H1 (cell line): ENCODE data around the gene CCBE1. TPM values are rescaled to one million over a fixed set of nuclear protein-coding genes. Genes with fewer than 3 reads are reported as not detected.
A peak's percentile ranks its signal among the peaks of the same experiment; 100 is the strongest.

ENCODE experiments used
- CTCF ChIA-PET: fragments of 300-600 bp; sonication (Branson Sonifier 250); formaldehyde crosslinking; loops from one replicate; lab custom pipeline; 2021; ENCODE audit not compliant: partially characterized antibody; lab: Charles Lee
- POLR2A ChIA-PET: fragments of 300-600 bp; sonication (Branson Sonifier 250); formaldehyde crosslinking; loops from one replicate; lab custom pipeline; 2021; ENCODE audit warnings: inconsistent platforms; ENCODE audit not compliant: partially characterized antibody; lab: Charles Lee
- DNase-seq, 2 experiments: peaks; one replicate each; pipeline versions ENCODE4 v3.0.0 to v3.0.0-alpha.2; 2010 to 2022; ENCODE audit warnings: low spot score in 2 of 2, low read depth in 1 of 2, mixed read lengths in 1 of 2
- FAIRE-seq: peaks from 2 replicates; lab custom pipeline; 2011; peaks lifted over from hg19 to GRCh38; lab: Jason Lieb, UNC
- H2AFZ ChIP-seq: 2 replicates; pipeline ENCODE4 v1.8.1; 2012; ENCODE audit warnings: low read length, inconsistent platforms
- H2AK5ac ChIP-seq: 2 replicates; pipeline ENCODE4 v1.6.1; 2013; ENCODE audit warnings: low read depth, low read length
- H2BK120ac ChIP-seq: replicated peaks from 2 replicates; pipeline ENCODE3; 2013; ENCODE audit warnings: low read depth, low read length, inconsistent platforms
- H2BK12ac ChIP-seq: 2 replicates; pipeline ENCODE4 v1.6.1; 2013; ENCODE audit warnings: low read depth, low read length
- H2BK15ac ChIP-seq: 2 replicates; pipeline ENCODE4 v1.6.1; 2013; ENCODE audit warnings: low read length
- H2BK20ac ChIP-seq: 2 replicates; pipeline ENCODE4 v1.6.1; 2013; ENCODE audit warnings: low read length
- H2BK5ac ChIP-seq: 2 replicates; pipeline ENCODE4 v1.6.1; 2013; ENCODE audit warnings: low read depth, low read length
- H3K14ac ChIP-seq: 2 replicates; pipeline ENCODE4 v1.6.1; 2013; ENCODE audit warnings: inconsistent platforms; ENCODE audit not compliant: insufficient read length
- H3K18ac ChIP-seq: 2 replicates; pipeline ENCODE4 v1.6.1; 2013; ENCODE audit warnings: low read length; ENCODE audit errors: extremely low read depth
- H3K23ac ChIP-seq: 2 replicates; pipeline ENCODE4 v1.6.1; 2013; ENCODE audit warnings: inconsistent platforms; ENCODE audit not compliant: insufficient read length
- H3K23me2 ChIP-seq: 2 replicates; pipeline ENCODE4 v1.6.1; 2013; ENCODE audit warnings: low read depth, low read length
- H3K27ac ChIP-seq: 2 replicates; pipeline ENCODE4 v1.6.1; 2011; ENCODE audit warnings: low read depth, low read length, inconsistent platforms
- H3K27me3 ChIP-seq, 4 experiments: replicated peaks in 1 of 4; 1 replicate in 1 of 4; 2 replicates in 3 of 4; pipeline versions ENCODE4 v1.6.1 to v1.8.1; 2011 to 2013; ENCODE audit warnings: low read length in 3 of 4, mild to moderate bottlenecking in 3 of 4, inconsistent platforms in 2 of 4, mixed read lengths in 2 of 4, moderate library complexity in 1 of 4; ENCODE audit not compliant: control insufficient read depth in 3 of 4, insufficient read depth in 3 of 4; ENCODE audit errors: extremely low read depth in 1 of 4
- H3K36me3 ChIP-seq, 4 experiments: 2 replicates each; pipeline versions ENCODE4 v1.6.1 to v1.8.1; 2011 to 2013; ENCODE audit warnings: mild to moderate bottlenecking in 4 of 4, low read length in 3 of 4, moderate library complexity in 2 of 4, control low read depth in 1 of 4, inconsistent platforms in 1 of 4; ENCODE audit not compliant: insufficient read depth in 4 of 4, control insufficient read depth in 2 of 4
- H3K4ac ChIP-seq: replicated peaks from 2 replicates; pipeline ENCODE3; 2013; ENCODE audit warnings: low read length, low read depth, mixed read lengths, inconsistent platforms; ENCODE audit not compliant: insufficient read length
- H3K4me1 ChIP-seq, 4 experiments: replicated peaks in 1 of 4; 1 replicate in 1 of 4; 2 replicates in 3 of 4; pipeline versions ENCODE4 v1.6.1 to v1.8.1; 2011 to 2013; ENCODE audit warnings: low read length in 3 of 4, inconsistent platforms in 2 of 4, mixed read lengths in 1 of 4; ENCODE audit not compliant: insufficient read depth in 4 of 4, control insufficient read depth in 3 of 4
- H3K4me2 ChIP-seq, 2 experiments: 2 replicates each; pipeline versions ENCODE4 v1.6.1 to v1.8.1; 2011 to 2013; ENCODE audit warnings: low read depth in 2 of 2, low read length in 2 of 2, control low read depth in 1 of 2, inconsistent platforms in 1 of 2, mild to moderate bottlenecking in 1 of 2; ENCODE audit not compliant: insufficient read depth in 1 of 2
- H3K4me3 ChIP-seq, 4 experiments: fragments of 200-600, 300-600 bp in 1 of 4; sonication (generic), shearing (Covaris generic), sonication (Bioruptor Twin) in 1 of 4; 2 replicates each; pipeline versions ENCODE4 v1.5.1 to v1.8.1; 2011 to 2016; ENCODE audit warnings: low read length in 4 of 4, low read depth in 3 of 4, control low read depth in 2 of 4, inconsistent platforms in 2 of 4, mild to moderate bottlenecking in 2 of 4, mixed read lengths in 1 of 4, moderate library complexity in 1 of 4; ENCODE audit not compliant: insufficient read depth in 2 of 4; ENCODE audit errors: extremely low read depth in 1 of 4
- H3K56ac ChIP-seq: replicated peaks from 2 replicates; pipeline ENCODE3; 2013; ENCODE audit warnings: low read depth, mild to moderate bottlenecking, mixed read lengths, low read length, inconsistent platforms; ENCODE audit not compliant: insufficient read length
- H3K79me1 ChIP-seq: 2 replicates; pipeline ENCODE4 v1.6.1; 2013; ENCODE audit warnings: low read depth, low read length, control low read depth
- H3K79me2 ChIP-seq, 2 experiments: 2 replicates each; pipeline versions ENCODE4 v1.6.1 to v1.8.1; 2012 to 2013; ENCODE audit warnings: low read length in 2 of 2, mild to moderate bottlenecking in 2 of 2, inconsistent platforms in 1 of 2; ENCODE audit not compliant: insufficient read depth in 2 of 2, control insufficient read depth in 1 of 2
- H3K9ac ChIP-seq, 4 experiments: replicated peaks in 1 of 4; 1 replicate in 1 of 4; 2 replicates in 3 of 4; pipeline versions ENCODE4 v1.6.1 to v1.8.1; 2011 to 2013; ENCODE audit warnings: low read depth in 3 of 4, low read length in 3 of 4, control low read depth in 2 of 4, mild to moderate bottlenecking in 2 of 4, moderate library complexity in 2 of 4, inconsistent platforms in 1 of 4; ENCODE audit errors: extremely low read depth in 1 of 4
- H3K9me3 ChIP-seq, 2 experiments: 2 replicates each; pipeline versions ENCODE4 v1.6.1 to v1.8.1; 2012 to 2013; ENCODE audit warnings: mild to moderate bottlenecking in 2 of 2, moderate library complexity in 2 of 2, control low read depth in 1 of 2, inconsistent platforms in 1 of 2, low read depth in 1 of 2, low read length in 1 of 2, mixed read lengths in 1 of 2; ENCODE audit not compliant: insufficient read depth in 2 of 2
- H4K20me1 ChIP-seq, 2 experiments: replicated peaks in 1 of 2; 2 replicates each; pipeline versions ENCODE3 to v1.8.1; 2011 to 2013; ENCODE audit warnings: inconsistent platforms in 2 of 2, low read length in 2 of 2, mild to moderate bottlenecking in 1 of 2; ENCODE audit not compliant: insufficient read depth in 2 of 2, control insufficient read depth in 1 of 2
- H4K5ac ChIP-seq: 2 replicates; pipeline ENCODE4 v1.6.1; 2013; ENCODE audit warnings: low read length, low read depth, mixed read lengths, inconsistent platforms; ENCODE audit not compliant: insufficient read length
- H4K8ac ChIP-seq: 2 replicates; pipeline ENCODE4 v1.8.0; 2013; ENCODE audit warnings: mild to moderate bottlenecking, moderate library complexity, low read length, inconsistent platforms; ENCODE audit not compliant: insufficient read depth; ENCODE audit errors: extremely low read depth
- H4K91ac ChIP-seq: replicated peaks from 2 replicates; pipeline ENCODE3; 2013; ENCODE audit warnings: low read length, mixed read lengths, inconsistent platforms; ENCODE audit not compliant: insufficient read length
- ASH2L ChIP-seq: fragments of 200-600, 300-600 bp; sonication (generic); IDR thresholded peaks from one replicate; pipeline ENCODE4 v1.7.1; 2017; ENCODE audit warnings: low read length
- EP300 ChIP-seq, 2 experiments: IDR thresholded peaks; 1 replicate in 1 of 2; 2 replicates in 1 of 2; pipeline ENCODE4 v1.6.1; 2011 to 2012; ENCODE audit warnings: low read depth in 2 of 2, low read length in 2 of 2, mild to moderate bottlenecking in 2 of 2, borderline replicate concordance in 1 of 2, inconsistent platforms in 1 of 2, moderate library complexity in 1 of 2
- KDM1A ChIP-seq: fragments of 200-600, 300-600 bp; sonication (generic); IDR thresholded peaks from 2 replicates; pipeline ENCODE4 v1.7.1; 2016; ENCODE audit warnings: mild to moderate bottlenecking, low read length, borderline replicate concordance
- KDM5A ChIP-seq: fragments of 200-600 bp; IDR thresholded peaks from 2 replicates; pipeline ENCODE4 v1.7.1; 2012; ENCODE audit warnings: mild to moderate bottlenecking, low read length, inconsistent platforms, mixed read lengths
- SAP30 ChIP-seq: fragments of 300-600 bp; sonication (generic); IDR thresholded peaks from 2 replicates; pipeline ENCODE4 v1.7.1; 2012; ENCODE audit warnings: low read length, moderate library complexity, mild to moderate bottlenecking, inconsistent platforms; ENCODE audit not compliant: insufficient read depth, insufficient replicate concordance
- SP1 ChIP-seq: IDR thresholded peaks from 2 replicates; pipeline ENCODE4 v1.6.1; 2011; ENCODE audit warnings: low read depth, low read length
- SUZ12 ChIP-seq: fragments of 200-600 bp; sonication (generic); IDR thresholded peaks from 2 replicates; pipeline ENCODE4 v1.6.1; 2012; ENCODE audit warnings: mild to moderate bottlenecking, inconsistent platforms, low read length, moderate library complexity, mixed read lengths
- TAF7 ChIP-seq: optimal IDR thresholded peaks from 2 replicates; pipeline ENCODE3; 2011; ENCODE audit warnings: low read depth, mild to moderate bottlenecking, inconsistent platforms, low read length, moderate library complexity, borderline replicate concordance
- TEAD4 ChIP-seq: IDR thresholded peaks from 2 replicates; pipeline ENCODE4 v1.6.1; 2012; ENCODE audit warnings: low read depth, low read length, inconsistent platforms, mixed read lengths
- YY1 ChIP-seq: IDR thresholded peaks from 2 replicates; pipeline ENCODE4 v1.6.1; 2011; ENCODE audit warnings: low read depth, mild to moderate bottlenecking, low read length
- WGBS, 2 experiments: shearing (Covaris generic) in 1 of 2; methylation state at CpG; one replicate each; pipeline versions ENCODE4 v1.1.6 to v1.1.7; 2013 to 2015; ENCODE audit warnings: low lambda C conversion rate in 2 of 2, mixed read lengths in 2 of 2, inconsistent platforms in 1 of 2, low coverage in 1 of 2, missing lambda C conversion rate in 1 of 2; ENCODE audit not compliant: insufficient replicate concordance in 2 of 2, insufficient coverage in 1 of 2, insufficient read length in 1 of 2; ENCODE audit errors: extremely low coverage in 1 of 2, missing lambda C conversion rate in 1 of 2; 5-methylcytosine and 5-hydroxymethylcytosine counted together
- polyA plus RNA-seq, 7 experiments: library from polyadenylated mRNA; depleted of rRNA in 3 of 7; stranded (reverse) in 5 of 7; unstranded in 2 of 7; fragments of >200 nt in 5 of 7; fragments of 200-250 nt in 2 of 7; gene quantifications; 1 replicate in 5 of 7; 2 replicates in 1 of 7; 4 replicates in 1 of 7; pipeline versions ENCODE4 v1.2.1 to v1.2.3, GENCODE V29; 2011 to 2013; ENCODE audit warnings: missing spikeins in 2 of 7, mixed read lengths in 2 of 7
- total RNA-seq: library from RNA; stranded (reverse); fragmentation: NEBNext Ultra II Directional; extraction: Animal tissue kit (Norgen Biotek cat#: 25700); gene quantifications from 2 replicates; pipeline ENCODE4 v1.2.1, GENCODE V29; 2021
- TF ChIP-seq, protein P1 (sequence below), 3 experiments: IDR thresholded peaks; 1 replicate in 2 of 3; 2 replicates in 1 of 3; pipeline versions ENCODE4 v1.5.1 to v1.6.1; 2011; ENCODE audit warnings: low read length in 3 of 3, mild to moderate bottlenecking in 3 of 3, inconsistent platforms in 2 of 3, low read depth in 1 of 3, moderate library complexity in 1 of 3; ENCODE audit not compliant: insufficient read depth in 1 of 3; ENCODE audit errors: control extremely low read depth in 1 of 3

CCBE1 gene
- total and polyA plus RNA-seq, 2 of the 8 experiments (the other 6 are each of a cell fraction or from before 2014, with no cell fraction given), result 2.1 to 2.6 TPM

DNA sequence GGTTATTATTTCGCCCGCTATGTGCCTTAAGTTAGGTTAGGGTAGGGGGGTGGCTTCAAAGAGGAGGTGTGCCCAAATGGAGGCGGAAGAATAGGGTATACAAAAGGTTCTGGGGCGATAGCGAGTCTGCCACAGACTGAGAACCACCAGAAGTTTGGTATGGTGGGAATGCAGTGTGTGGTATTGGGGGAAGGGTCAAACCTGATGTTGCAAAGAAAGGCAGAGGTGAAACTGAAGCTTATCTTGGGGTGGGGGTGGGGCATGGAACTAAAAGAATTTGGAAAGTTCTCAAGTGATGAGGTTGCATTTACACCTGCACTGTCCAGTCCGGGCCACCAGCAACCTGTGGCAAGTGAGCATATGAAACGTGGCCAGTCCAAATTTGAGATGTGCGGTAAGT, 11.8 kb upstream of the CCBE1 start:
- Histone ChIP-seq H3K27ac (no peak overlapping the region), H3K36me3 (no peaks in the 10 kb centered on the region), H3K23me2 (no peaks in the 10 kb centered on the region), H3K18ac (no peak overlapping the region), H3K79me2 (no peaks in the 10 kb centered on the region), H3K79me1 (no peaks in the 10 kb centered on the region), H3K9ac (no peak overlapping the region), H3K9me3 (no peaks in the 10 kb centered on the region), H2BK12ac (no peak overlapping the region), H2BK5ac (no peak overlapping the region), H2BK15ac (no peak overlapping the region), H4K91ac (no peak overlapping the region), H2AK5ac (no peak overlapping the region), H3K4me3 (no peak overlapping the region), H2BK20ac (no peak overlapping the region), H3K23ac (no peak overlapping the region), H3K56ac (no peak overlapping the region), H2BK120ac (no peak overlapping the region), H3K4me1 (peaks cover 0 to 4% (median 2%) of the 10 kb centered on the region in 4 experiments; a peak in 4 of 7 replicates), H4K5ac (no peak overlapping the region), H3K14ac (no peak overlapping the region), H3K4me2 (no peak overlapping the region; a peak in 2 of 4 replicates), H3K27me3 (no peaks in the 10 kb centered on the region), H2AFZ (no peak overlapping the region), H3K4ac (no peak overlapping the region), H4K8ac (no peak overlapping the region; the same call in 1 of the 2 replicates), H4K20me1 (no peaks in the 10 kb centered on the region)
- ChIA-PET POLR2A (interaction anchor here (0.7 to 2.4 kb wide), 3 partner anchors 12 to 128 kb away, joined by 3 to 10 read pairs (median 5); partner anchors contain the start of gene CCBE1), CTCF (interaction anchor here (0.6 to 7.8 kb wide), 5 partner anchors 11 to 309 kb away, joined by 3 to 60 read pairs (median 8); partner anchors contain the start of gene CCBE1)
- WGBS, 2 experiments, result 88% methylated on average over 8 of the region's 8 CpGs; no CpG with 5 or more reads in 1 of the 2 experiments
- DNase-seq, result no peak
- FAIRE-seq, result no peak
- peak; percentile 74 for TF ChIP-seq SP1
- TF ChIP-seq EP300 (IDR thresholded peaks at IDR 0.05; ENCODE audit: borderline replicate concordance in 1 of 2, low read depth in 2 of 2, low read length in 2 of 2), result peak in 1 of 2 experiments; percentile 24; a peak in 1 of 3 replicates
- no peak for TF ChIP-seq SUZ12
- peak; percentile 44 for TF ChIP-seq ASH2L
- TF ChIP-seq KDM5A, result no peak
- no peak for TF ChIP-seq KDM1A
- TF ChIP-seq, protein P1, sequence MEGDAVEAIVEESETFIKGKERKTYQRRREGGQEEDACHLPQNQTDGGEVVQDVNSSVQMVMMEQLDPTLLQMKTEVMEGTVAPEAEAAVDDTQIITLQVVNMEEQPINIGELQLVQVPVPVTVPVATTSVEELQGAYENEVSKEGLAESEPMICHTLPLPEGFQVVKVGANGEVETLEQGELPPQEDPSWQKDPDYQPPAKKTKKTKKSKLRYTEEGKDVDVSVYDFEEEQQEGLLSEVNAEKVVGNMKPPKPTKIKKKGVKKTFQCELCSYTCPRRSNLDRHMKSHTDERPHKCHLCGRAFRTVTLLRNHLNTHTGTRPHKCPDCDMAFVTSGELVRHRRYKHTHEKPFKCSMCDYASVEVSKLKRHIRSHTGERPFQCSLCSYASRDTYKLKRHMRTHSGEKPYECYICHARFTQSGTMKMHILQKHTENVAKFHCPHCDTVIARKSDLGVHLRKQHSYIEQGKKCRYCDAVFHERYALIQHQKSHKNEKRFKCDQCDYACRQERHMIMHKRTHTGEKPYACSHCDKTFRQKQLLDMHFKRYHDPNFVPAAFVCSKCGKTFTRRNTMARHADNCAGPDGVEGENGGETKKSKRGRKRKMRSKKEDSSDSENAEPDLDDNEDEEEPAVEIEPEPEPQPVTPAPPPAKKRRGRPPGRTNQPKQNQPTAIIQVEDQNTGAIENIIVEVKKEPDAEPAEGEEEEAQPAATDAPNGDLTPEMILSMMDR (IDR thresholded peaks at IDR 0.05; ENCODE audit: control extremely low read depth in 1 of 3, insufficient read depth in 1 of 3, low read depth in 1 of 3, low read length in 3 of 3), result no peak
- peak; percentile 87 for TF ChIP-seq TEAD4
- no peak for TF ChIP-seq SAP30
- no peak for TF ChIP-seq TAF7
- TF ChIP-seq YY1, result no peak
